ENCODE data around the gene MDC1.

MDC1 gene

DNA sequence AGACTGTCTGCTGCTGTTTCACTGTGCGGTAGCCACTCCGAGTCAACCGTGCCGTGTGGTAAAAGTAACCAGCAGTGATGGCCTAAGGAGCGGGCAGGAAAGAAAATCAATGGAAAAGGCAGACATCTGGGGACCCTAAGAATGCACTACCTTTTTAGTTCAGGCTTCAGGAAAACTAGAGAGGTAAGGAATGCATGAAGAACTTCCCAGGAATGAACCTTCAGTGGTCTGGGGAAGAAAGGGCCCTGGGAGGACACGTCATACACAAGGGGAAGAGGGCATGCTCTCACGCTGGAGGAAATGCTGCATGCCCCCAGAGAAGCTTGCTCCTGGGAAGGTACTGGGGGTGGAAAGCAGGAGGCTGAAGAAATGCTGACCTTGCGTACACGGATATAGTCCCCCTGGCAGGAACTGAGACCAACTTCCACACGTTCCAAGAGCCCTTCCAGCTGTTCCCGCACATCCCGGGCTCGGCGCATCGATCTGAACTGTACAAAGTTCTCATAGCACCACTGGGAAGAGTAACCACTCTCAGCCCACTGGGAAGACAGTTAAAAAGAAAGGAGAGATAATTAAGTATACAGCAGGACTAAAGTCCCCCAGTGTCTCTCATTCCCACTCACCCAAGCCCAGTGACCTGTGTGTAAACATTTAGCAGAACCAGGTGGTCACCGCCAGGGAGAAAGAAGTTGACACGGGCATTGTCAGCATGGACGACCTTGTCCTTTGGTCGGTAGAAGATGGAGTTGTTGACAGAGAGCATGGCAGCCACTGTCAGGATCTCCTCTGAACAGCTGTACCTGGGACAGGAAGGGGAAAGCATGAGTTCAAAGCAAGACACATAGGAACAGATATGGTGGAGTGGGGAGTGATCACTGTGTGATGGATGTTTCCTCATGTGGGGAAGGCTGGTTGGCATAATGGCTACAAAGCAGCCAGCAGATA is 62.0 kb downstream of the MDC1 start:
- DNase-seq (ENCODE audit: insufficient read length, low spot score) (no peak), FAIRE-seq (no peak)

- DNase-seq (ENCODE audit: insufficient read length, low spot score) (no peak), FAIRE-seq (no peak)
Measured at GRCh38 chr6:30651143-30651542, 65.9 kb downstream of the MDC1 start.

All from HTR-8/SVneo (cell line).